ENCODE results near the gene EIPR1. TPM values are rescaled to one million over a fixed set of nuclear protein-coding genes. Genes with fewer than 3 reads are reported as not detected.

The EIPR1 gene
- total RNA-seq, 1 donor = 23.3 TPM

GRCh38 chr2:3296182-3296972 is 81.2 kb downstream of the EIPR1 start:
- no peak for TF ChIP-seq CTCF (IDR thresholded peaks at IDR 0.05; ENCODE audit: insufficient read depth, low read length)
- no peak for DNase-seq (ENCODE audit: low read depth)
- H3K4me3 ChIP-seq (ENCODE audit: low read depth, low read length) = no peak overlapping the region

- no peak overlapping the region for H3K4me3 ChIP-seq (ENCODE audit: low read depth, low read length)
- DNase-seq (ENCODE audit: low read depth) = no peak
- no peak for TF ChIP-seq CTCF (IDR thresholded peaks at IDR 0.05; ENCODE audit: insufficient read depth, low read length)
Measured at GRCh38 chr2:3294493-3294892, 83.1 kb downstream of the EIPR1 start.

GRCh38 chr2:3294069-3294468 is 83.5 kb downstream of the EIPR1 start:
- TF ChIP-seq CTCF (IDR thresholded peaks at IDR 0.05; ENCODE audit: insufficient read depth, low read length) = no peak
- no peak for DNase-seq (ENCODE audit: low read depth)

GRCh38 chr2:3293221-3293620 is 84.4 kb downstream of the EIPR1 start:
- DNase-seq (ENCODE audit: low read depth) = no peak
- no peak overlapping the region for H3K4me3 ChIP-seq (ENCODE audit: low read depth, low read length)
- no peak for TF ChIP-seq CTCF (IDR thresholded peaks at IDR 0.05; ENCODE audit: insufficient read depth, low read length)

More at GRCh38 chr2:3294069-3294468, 83.5 kb downstream of the EIPR1 start:
- no peak overlapping the region for H3K4me3 ChIP-seq (ENCODE audit: low read depth, low read length)

GRCh38 chr2:3292416-3292815 is 85.2 kb downstream of the EIPR1 start:
- no peak for DNase-seq (ENCODE audit: low read depth)
- no peak for TF ChIP-seq CTCF (IDR thresholded peaks at IDR 0.05; ENCODE audit: insufficient read depth, low read length)

GRCh38 chr2:3291750-3292149 is 85.9 kb downstream of the EIPR1 start:
- no peak for DNase-seq (ENCODE audit: low read depth)
- no peak overlapping the region for H3K4me3 ChIP-seq (ENCODE audit: low read depth, low read length)
- no peak for TF ChIP-seq CTCF (IDR thresholded peaks at IDR 0.05; ENCODE audit: insufficient read depth, low read length)

More at GRCh38 chr2:3292416-3292815, 85.2 kb downstream of the EIPR1 start:
- no peak overlapping the region for H3K4me3 ChIP-seq (ENCODE audit: low read depth, low read length)
